Activated CD4-positive, CD25-positive, alpha-beta regulatory T cell (primary cell): ENCODE results near the gene ABCG8.

ENCODE experiments used
- DNase-seq, 4 experiments: peaks; one replicate each; lab custom pipeline; 2025; lab: John Stamatoyannopoulos, UW

Gene ABCG8

GRCh38 chr2:43838560-43839267 is at the start of gene ABCG8, which contains the start of gene ABCG5:
Gene ABCG8 (plus strand): TSS chr2:43838971. CDS start chr2:43839054, 83 bp downstream.
Gene ABCG5 (minus strand): TSS chr2:43838839. CDS start chr2:43838679, 160 bp downstream.
- DNase-seq: no peak

GRCh38 chr2:43790147-43790546 is 48.6 kb upstream of the ABCG8 start:
- no peak for DNase-seq

GRCh38 chr2:43791035-43791765 is 47.6 kb upstream of the ABCG8 start:
- no peak for DNase-seq

GRCh38 chr2:43792653-43793052 is 46.1 kb upstream of the ABCG8 start:
- no peak for DNase-seq

DNA sequence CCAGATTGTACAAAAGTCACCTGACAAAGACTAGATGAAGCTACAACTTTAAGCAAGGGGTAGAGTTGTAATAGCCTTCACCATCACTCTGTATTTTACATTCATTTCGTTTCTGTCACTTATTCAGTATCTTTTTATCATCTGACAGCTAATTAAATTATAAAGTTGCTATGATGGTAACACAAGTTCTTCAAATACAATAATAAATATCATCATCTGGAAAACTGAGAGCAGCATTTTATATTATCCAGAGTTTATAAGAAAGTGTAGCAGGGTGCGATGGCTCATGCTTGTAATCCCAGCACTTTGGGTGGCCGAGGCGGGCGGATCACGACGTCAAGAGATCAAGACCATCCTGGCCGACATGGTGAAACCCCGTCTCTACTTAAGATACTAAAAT is 43.8 kb upstream of the ABCG8 start:
- DNase-seq: no peak

DNA sequence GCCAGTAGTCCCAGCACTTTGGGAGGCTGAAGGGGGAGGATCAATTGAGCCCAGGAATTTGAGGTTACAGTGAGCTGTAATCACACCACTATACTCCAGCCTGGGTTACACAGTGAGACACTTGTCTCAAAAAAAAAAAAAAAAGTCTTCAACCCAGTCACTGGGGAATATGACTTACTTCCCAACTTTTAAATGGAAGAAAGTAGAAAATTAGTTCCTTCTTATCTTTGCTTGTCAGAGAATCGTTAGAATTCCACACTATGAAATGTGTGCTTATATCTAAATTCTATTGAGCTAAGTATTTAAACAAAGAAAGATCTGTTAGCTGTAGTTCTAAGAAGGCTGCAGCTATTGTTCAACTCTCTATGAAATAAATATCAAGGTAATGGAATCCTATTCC is 42.6 kb upstream of the ABCG8 start:
- no peak for DNase-seq

- DNase-seq: no peak
These were observed 40.5 kb upstream of the ABCG8 start for GRCh38 chr2:43798300-43798699.

DNA sequence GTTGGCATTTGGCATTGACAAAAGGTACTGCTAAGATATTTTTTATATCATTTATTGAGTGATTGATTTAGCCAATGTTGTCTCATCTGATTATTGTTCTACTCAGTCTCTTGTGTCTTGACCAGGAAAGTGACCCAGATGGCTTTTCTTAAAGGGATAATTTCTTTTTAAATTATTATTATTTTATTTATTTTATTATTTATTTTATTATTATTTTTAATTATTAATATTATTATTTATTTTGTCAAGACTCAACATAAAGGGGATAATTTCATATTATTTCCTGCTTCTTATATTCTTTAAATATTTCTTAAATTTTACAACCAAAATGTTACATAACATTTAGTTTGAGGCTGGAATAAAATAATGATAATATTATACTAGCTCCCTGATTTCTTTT is 37.9 kb upstream of the ABCG8 start:
- no peak for DNase-seq

GRCh38 chr2:43802135-43802534 is 36.6 kb upstream of the ABCG8 start:
- no peak for DNase-seq

- no peak for DNase-seq
These were observed 35.7 kb upstream of the ABCG8 start for GRCh38 chr2:43803113-43803512.

GRCh38 chr2:43806719-43807031 is 32.1 kb upstream of the ABCG8 start:
- DNase-seq: no peak

DNA sequence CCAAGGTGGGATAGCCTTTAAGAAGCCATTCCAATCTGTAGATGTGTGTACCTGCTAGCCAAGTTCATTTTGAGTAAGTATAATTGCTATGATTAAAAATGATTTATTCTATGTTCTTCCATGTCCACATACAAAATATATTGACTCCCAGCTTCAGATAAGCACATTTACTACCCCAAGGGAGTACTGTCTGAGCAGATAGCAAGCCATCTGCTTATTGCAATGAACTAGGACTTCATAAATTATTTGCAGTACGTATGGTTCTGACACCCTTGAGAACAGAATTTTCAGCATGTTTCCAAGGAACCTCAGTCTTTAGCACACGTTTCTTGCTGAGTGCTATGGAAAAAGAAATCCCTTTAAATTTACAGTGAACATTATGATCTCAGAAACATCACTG is 28.3 kb upstream of the ABCG8 start:
- DNase-seq: no peak

DNA sequence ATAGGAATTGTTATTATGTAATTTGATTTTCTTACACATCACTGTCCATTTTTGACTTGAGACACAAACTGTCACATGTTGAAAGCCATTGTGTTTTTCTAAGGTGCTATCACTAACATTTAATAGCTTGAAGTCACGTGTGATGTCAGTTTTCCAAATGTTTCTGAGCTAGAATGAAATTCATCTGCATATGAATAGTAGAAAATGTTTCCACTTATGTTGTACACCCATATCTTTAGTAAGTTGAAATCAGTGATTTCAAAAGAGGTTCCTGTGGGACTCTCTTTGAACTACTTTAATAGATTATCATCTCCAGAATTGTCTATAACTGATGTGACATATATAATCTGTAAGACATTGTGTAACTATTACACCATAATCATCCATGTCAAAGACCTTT is 27.9 kb upstream of the ABCG8 start:
- no peak for DNase-seq

- no peak for DNase-seq
These were observed 26.8 kb upstream of the ABCG8 start for GRCh38 chr2:43812006-43812405.

GRCh38 chr2:43812947-43813346 is 25.8 kb upstream of the ABCG8 start:
- DNase-seq: no peak

DNA sequence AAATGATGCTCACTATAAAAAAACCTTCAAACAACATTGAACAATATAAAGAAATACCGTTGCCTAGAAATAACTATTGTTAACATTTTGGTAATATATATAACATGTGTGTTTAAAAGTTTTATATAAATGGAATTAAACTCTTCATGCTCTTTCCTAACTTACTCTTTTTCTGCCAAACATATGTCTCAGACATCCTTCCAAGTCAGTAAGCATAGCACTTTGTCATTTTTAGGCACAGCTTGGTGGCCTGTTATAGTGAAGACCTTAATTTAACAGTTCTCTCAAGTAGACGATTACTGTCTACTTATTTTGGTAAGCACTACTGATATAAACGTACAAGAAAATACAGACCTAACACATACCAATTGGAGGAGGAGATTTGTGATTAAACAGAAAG is 24.1 kb upstream of the ABCG8 start:
- DNase-seq: no peak

GRCh38 chr2:43818761-43819160 is 20.0 kb upstream of the ABCG8 start:
- DNase-seq: no peak

- DNase-seq: no peak
These were observed 19.1 kb upstream of the ABCG8 start for GRCh38 chr2:43819491-43820163.

- no peak for DNase-seq
These were observed 15.9 kb upstream of the ABCG8 start for GRCh38 chr2:43822839-43823238.

GRCh38 chr2:43823751-43824150 is 15.0 kb upstream of the ABCG8 start:
- DNase-seq: no peak

- DNase-seq: no peak
These were observed 14.3 kb upstream of the ABCG8 start for GRCh38 chr2:43824512-43824911.

GRCh38 chr2:43824951-43825493 is 13.7 kb upstream of the ABCG8 start:
- no peak for DNase-seq

- no peak for DNase-seq
These were observed 12.9 kb upstream of the ABCG8 start for GRCh38 chr2:43825841-43826240.
